Endometrial microvascular endothelial cells (primary cell): ENCODE data around the gene CHDH. TPM values are rescaled to one million over a fixed set of nuclear protein-coding genes. Genes with fewer than 3 reads are reported as not detected.

Experiments used
- in situ Hi-C: cut with HindIII; loops from 2 replicates; pipeline ENCODE4 v1.10.0; 2017; ENCODE audit warnings: low sequenced_read_pairs, low pct_unique_long_range_greater_than_20kb; ENCODE audit errors: inconsistent ontology term
- total RNA-seq: library from RNA; depleted of rRNA; stranded (reverse); fragments of >200 nt; gene quantifications from one replicate; pipeline ENCODE4 v1.2.3, GENCODE V29; 2015; ENCODE audit errors: inconsistent ontology term

The CHDH gene
- total RNA-seq, 1 donor from 2014 or later: not detected

DNA sequence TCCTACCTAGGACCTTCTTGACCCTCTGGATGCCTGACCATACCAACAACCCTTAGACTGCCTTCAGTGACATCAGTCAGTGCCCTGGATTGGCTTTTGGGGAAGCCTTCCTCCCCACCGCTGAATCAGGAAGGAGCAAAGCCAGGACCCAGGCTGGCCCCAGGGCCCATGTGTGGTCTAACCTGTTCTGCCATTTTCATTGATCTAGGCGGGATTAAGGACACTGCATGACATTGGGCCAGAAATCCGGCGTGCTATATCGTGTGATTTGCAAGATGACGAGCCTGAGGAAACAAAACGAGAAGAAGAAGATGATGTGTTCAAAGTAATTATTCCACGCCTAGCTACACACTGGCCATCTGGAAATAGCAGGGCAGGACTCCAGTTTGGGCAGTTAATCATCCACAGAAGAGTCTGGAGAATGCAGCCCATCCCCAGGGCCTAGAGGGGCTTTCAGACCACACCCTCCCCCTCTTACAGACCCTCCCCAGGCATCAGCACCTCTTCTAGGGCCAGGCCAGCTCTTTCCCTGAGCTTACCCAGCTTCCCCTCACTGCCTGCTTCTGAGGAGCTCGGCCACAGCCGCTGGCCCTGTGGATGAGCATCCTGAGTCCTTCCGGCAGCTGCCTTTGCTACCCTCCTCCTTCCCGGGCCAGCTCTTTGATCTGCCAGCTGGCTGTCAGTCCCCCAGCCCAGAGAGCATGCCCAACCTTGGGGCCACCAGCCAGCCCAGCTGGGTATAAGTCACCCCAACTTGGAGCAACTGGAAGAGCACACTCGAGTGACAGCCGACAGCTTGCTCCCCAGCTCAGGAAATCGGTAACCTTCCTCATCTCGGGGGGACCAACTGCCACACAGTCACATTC is 45.9 kb downstream of the CHDH start:
- in situ Hi-C loops: no loop called here

DNA sequence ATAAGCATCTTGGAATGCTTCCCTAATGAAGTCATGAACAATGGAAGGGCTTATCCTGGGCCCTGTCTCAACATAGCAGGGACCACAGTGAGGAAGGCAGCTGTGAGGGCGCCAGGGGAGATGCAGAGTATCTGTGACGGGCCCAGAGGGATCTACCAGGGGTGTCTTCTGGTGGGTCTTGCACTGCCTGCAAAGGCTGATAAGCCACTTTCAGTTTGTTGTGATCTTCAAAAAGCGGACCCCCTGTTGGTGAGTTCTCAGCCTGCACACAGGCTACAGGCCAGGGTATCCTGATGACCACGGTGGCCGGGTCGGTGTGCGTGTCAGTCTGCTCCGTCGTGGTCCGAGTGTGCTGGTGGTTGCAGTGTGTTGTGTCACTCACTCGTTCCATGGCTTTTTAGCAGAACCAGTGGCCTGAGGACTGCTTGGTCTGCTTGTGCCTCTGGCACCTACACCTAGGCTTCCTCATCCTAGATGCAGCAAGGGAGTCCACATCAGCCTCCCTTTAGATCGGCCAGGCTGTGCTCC is 46.8 kb downstream of the CHDH start:
- in situ Hi-C loops: no loop called here

DNA sequence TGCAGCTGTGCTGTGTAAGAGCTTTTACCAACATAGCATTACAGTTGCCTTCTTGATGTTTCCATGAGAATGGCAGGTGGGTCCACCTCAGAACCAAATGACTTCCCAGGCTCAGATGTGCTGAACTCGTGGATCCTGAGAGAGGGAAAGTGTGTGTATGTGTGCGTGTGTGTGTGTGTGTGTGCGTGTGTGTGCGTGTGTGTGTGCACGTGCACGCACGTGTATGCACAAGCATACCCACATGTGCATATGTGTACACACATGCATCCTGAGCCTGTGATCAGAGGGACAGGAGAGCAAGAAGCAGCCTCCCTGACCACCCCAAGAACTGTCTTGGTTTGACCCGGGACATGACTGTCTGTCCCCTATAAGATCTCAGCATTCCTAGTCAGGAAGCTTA is 48.1 kb downstream of the CHDH start:
- in situ Hi-C loops: no loop called here

DNA sequence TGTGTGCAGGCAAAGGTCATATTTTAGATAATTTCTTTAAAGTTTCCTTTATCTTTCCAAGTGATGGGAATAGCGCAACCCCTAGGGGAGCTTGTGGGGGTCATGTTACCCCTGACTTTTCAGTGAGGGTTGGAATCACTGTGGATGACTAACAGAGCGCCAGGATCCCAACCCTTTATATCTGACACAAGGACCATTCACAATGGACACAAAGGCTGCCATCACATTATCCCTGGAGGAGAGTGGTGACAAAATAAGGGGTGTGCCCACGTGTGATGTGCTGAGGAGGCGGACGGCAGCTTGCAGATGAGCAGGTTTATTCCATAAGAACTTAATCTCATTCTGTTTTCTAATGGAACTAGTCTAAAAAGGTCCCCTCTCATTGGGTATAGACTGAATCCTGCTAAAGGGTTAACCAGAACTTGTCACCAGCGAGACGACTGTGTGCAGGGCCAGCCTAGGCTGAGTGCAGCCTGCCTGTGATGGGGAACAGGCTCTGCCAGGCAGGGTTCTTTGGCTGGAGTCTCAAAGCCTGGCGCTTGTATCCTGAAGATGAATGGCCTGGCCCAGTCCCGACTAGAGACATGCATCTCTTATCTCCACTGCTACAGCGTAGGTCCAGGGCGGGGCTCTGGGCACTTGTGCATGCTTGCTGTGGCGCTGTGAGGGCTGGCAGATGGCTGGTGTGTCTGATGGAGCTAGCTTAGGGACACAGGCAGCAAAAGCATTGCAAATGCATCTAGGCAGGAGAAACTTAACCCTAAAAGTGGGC is 50.2 kb downstream of the CHDH start:
- in situ Hi-C loops: no loop called here

DNA sequence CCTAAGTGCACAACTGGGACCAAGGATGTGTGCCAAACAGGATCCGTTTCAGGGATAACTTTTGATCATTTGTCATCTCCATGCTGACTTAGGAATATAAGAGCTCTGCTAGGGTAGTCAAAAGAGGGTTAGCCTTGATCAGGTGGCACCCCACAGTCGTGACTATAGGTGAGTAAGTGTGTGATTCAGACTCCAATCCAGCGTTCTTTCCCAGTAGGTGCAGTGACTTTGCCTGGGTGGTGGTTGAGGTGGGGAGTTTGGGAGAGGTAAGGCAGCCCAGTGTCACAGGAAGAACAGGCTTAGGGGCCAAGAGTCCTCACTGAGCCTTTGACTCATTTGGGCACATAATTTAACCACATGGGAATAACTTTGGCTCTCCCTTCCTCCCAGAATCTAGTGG is 51.0 kb downstream of the CHDH start:
- in situ Hi-C loops: no loop called here

DNA sequence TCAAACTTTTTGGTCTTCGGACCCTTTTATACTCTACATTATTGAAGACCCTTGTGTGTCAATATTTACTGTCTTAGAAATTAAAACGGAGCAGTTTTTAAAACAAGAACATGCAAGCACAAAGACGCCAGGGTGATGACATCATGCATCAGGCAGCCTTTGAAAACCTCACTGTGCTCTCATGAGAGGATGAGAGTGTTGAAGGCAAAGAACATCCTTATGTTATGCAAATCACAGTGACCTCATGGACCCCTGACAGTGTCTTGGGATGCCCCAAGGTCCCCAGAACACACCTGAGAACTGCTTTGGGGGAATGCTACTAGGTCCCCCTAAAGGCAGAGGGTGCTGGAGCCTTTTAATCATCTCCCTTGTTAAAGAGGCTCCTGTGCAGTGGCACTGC is 51.6 kb downstream of the CHDH start:
- in situ Hi-C loops: no loop called here

DNA sequence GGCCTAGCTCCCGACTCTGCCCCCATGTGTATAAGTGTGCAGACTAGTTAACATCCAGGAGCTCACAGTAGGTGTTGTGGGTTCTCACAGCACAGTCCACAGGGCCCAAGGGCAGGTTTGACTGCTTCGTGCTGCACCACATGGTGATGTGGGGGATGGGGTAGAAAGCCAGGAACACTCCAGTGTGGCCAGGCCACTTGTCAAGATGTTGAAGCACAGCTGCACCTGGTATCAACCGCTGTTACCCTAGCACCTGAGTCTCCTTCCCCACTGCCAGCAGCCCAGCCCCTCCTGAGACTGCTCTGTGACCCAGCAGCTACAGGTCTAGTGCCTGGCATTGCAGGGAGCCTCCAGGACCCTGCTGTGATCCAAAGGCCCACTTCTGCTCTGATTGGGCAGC is 53.4 kb downstream of the CHDH start:
- in situ Hi-C loops: no loop called here

DNA sequence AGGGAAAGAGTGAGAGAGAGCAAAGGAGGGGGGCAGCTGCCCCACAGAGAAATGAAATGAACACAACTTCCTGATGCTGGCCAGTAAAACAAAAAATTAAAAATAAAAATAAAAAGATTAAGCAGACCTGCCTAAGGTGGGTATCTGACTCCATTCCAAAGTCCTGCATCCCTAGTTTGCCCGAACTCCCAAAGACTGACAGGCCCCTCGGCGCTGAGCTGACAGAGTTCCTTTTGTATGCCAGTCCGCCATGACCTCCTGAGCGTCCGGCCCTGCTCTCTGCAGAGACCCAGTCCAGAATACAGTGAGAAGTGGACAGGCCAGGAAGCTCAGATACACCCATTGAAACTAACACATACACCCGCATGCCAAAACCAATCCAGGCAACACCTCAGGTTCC is 54.9 kb downstream of the CHDH start:
- in situ Hi-C loops: no loop called here

DNA sequence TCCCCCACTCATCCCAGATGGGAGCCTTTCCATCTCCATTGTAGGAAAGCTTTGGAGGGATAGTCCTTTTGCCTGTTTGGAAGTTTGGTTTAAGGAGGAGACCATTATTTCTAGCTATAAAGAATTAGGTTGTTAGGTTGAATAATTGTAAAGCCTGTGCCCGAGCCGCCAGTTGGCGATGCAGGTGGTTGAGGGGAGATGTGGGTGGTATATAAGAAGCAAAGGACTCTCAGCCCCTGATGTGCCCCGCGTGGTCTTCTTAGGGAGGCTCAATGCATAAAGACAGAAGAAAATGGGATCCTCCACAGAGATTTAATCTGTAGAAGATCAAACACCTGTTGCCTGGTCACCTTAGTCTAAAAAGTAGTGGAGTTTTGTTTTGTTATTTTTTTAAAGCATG is 55.7 kb downstream of the CHDH start:
- in situ Hi-C loops: no loop called here

DNA sequence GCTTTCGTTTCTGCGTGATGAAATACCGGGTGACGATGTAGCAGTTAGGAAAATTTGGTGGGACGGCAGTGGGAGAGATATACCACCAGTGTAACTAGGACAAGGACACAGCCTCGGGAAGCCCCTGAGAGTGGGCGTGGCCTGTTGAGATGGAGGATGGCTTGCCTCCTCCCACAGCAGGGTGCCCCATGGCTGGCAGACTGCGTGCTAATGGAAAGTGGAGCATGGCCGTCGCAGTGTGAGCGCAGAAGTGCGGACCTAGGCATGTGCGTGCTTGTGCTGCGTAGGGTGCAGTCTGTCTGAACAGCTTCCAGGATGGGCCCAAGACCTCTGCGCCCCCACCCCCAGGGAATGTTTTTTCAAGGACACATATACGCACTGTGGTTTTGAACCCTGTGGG is 56.8 kb downstream of the CHDH start:
- in situ Hi-C loops: no loop called here

DNA sequence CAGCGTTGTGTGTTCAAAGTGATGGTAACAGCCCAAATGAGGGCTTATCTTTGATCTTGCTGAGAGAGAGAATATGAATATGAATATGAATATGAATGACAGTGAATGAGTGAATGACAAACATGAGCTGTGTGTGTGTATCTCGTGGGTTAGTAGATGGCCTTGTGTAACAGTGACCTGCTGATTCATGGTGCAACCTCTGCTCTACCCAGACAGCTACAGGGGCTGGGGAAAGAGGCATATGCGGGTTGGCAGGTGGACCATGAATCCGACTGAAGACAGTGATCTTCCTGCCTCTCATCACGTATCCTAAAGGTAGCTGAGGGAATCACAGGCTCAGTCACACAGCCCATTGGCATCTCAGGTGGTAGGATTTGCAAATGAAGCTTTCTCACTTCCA is 58.2 kb downstream of the CHDH start:
- in situ Hi-C loops: no loop called here

DNA sequence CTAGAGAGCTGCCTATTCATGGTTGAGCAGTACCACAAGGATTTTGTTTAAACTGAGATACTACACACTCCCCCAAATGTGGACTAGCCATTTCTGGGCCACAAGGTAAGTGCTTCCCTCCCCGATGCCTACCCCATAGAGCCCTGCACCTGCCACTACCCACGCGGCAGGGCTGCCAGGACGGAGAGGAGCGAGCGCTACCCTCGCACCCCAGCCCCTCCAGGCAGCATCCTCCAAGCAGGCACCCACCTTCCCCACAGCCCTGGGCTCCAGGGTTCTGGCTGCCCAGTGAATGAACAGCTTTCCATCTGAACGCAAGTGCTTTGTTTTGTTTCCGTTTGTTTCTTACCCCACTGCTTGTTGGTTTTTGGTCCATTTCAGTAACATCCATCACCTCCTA is 59.2 kb downstream of the CHDH start:
- in situ Hi-C loops: no loop called here

DNA sequence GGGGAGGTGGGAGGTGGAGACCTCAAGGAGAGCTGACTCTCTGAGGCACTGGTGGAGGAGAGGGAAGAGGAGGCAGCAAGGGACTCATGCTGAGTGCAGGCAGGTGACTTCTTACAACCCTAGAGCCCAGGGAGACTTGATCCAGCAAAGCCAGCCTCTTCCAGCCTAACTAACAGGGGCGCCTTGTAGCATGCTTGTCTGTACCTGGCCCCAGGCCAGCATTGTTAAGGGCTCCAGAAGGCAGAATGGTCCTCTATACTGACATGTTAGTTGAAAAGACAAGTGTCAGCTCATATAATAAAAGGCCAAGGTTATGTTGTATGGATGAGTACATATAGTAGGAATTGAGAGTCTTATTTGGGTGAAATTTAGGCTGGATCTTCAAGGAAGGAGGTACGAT is 65.4 kb downstream of the CHDH start:
- in situ Hi-C loops: no loop called here

DNA sequence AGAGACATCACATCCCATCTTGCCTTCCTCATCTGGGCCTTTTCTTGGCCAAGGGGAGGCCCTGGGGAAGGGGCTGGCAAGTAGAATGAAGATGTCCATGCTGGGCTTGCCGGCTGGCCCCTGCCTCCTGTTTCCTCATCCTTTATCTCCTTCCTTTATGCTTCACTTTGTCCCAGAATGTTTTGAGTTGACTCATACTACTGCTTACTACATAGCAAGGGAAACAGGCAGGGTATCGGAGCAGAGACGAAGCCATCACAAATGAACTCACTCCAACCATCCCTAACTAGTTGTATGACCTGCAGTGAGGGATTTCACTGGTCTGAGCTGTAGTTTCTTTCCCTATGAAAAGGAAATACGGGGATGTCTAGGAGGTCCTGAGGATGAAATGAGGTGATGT is 66.0 kb downstream of the CHDH start:
- in situ Hi-C loops: no loop called here

DNA sequence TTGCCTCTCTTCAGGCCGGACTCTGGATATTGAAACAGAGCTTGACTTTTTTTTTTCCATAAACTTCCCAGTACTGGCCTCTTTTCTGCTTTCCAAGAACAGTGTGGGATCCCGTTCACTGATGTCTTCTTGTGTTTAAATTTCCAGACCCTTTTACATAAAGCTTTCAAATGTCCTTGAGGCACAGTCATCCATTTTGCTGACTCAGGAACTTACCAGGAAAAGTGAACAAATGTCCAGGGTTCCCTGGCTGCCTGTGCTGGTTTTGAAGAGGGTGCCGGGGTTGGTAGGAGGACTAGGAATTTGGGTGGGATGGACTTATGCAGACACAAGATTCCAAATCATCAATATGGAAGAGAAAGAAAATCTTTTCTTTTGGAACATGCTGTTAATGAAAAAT is 68.1 kb downstream of the CHDH start:
- in situ Hi-C loops: no loop called here

DNA sequence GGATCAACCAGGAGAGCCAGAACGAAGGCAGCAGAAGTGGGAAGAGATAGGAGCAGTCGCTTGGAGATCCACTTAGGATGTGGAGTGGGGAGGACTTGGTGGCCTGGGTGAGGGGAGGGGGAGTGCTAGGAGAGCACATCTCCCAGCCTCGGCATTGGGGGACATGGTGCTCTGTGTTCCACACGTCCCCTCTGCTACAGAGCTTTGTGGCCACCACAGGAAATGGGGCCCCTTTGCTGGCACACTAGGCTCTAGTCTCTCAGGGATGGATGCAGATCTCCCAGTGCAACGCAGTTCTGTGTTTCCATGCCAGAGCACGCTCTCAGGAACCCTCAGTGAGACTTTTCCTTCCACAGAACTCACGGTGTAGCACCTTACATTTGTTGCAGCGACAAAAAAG is 68.8 kb downstream of the CHDH start:
- in situ Hi-C loops: no loop called here

DNA sequence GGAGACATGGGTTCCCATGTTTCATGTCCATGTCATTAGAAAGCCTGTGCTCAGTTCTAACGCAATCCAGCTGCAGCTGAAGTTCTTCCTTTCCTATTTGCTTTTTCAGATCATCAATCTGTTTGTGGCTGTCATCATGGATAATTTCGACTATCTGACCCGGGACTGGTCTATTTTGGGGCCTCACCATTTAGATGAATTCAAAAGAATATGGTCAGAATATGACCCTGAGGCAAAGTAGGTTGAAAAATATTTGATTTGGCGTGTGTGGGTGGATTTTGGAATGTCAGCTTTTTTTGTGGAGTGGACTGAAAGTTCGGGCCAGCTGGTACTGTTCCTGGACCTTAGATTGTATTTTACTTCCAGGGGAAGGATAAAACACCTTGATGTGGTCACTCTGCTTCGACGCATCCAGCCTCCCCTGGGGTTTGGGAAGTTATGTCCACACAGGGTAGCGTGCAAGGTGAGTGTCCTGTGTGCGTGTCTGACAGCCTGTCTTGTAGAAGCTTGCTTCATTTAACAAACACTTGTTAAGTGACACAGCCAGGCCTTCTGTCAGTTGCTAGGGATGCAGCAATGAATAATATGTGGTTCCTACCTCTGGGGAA is 69.6 kb downstream of the CHDH start:
- in situ Hi-C loops: no loop called here

DNA sequence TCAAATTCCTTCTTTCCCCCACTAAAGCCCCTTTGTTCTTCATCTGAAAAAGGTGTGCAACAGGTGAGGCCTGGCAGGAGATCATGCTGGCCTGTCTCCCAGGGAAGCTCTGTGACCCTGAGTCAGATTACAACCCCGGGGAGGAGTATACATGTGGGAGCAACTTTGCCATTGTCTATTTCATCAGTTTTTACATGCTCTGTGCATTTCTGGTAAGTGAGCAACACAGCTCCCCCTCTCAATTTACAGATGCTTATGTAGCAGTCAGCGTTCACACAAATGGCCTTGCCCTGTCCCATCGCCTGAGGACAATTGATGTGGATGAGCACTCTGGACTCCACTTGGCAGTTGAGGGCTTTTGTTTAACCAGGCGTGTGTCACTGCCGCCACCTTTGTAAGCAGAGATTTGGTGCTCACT is 70.4 kb downstream of the CHDH start:
- in situ Hi-C loops: no loop called here

DNA sequence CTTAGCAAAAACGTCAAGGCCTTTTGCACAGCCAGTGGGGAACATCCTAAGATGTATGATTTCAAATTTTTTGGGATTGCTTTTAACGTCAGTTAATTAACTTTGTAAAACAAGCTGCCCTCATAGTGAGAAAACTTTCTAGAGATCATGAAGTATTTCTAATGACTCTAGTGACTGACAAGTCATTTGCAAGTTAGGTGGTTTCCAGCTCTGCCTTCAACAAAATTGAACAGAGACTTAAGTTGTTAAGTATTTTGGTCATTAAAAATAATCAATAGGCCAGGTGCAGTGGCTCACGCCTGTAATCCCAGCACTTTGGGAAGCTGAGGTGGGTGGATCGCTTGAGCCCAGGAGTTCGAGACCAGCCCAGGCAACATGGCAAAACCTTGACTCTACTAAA is 71.2 kb downstream of the CHDH start:
- in situ Hi-C loops: no loop called here

DNA sequence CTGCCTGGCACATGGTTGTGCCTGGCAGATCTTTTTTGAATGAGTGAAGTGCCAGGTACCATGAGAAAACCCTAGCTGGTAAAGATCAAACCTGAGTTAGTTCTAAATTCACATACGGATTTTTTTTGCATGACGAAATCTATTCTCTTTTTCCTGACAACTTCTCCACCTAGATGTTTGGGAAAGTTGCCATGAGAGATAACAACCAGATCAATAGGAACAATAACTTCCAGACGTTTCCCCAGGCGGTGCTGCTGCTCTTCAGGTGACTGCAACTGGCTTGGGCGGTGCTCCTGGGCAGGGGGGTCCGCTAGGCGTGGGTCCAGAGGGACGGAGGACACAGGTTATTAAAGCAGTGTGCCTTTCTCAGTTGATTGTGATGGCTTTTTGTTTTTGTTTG is 71.8 kb downstream of the CHDH start:
- in situ Hi-C loops: no loop called here
